SK-N-SH (cell line): ENCODE results near the gene CHD9. TPM values are rescaled to one million over a fixed set of nuclear protein-coding genes. Genes with fewer than 3 reads are reported as not detected.

Source experiments
- CTCF ChIA-PET: fragments of 300-600, 350-600 bp; formaldehyde crosslinking; extraction: SDS; loops from one replicate; lab custom pipeline; 2021; lab: Yijun Ruan, JAX
- POLR2A ChIA-PET: fragments of 350-600 bp; sonication (Branson Sonifier 250); formaldehyde crosslinking; extraction: SDS; loops from one replicate; lab custom pipeline; 2020; ENCODE audit warnings: antibody characterized with exemption, inconsistent platforms; lab: Yijun Ruan, JAX
- DNase-seq: peaks from one replicate; pipeline ENCODE4 v3.0.0; 2012
- H2AFZ ChIP-seq: fragments of 200-600 bp; sonication (generic); 2 replicates; pipeline ENCODE4 v1.8.1; 2016; ENCODE audit warnings: antibody characterized with exemption, mild to moderate bottlenecking, low read depth
- H3F3A ChIP-seq: fragments of 200-600 bp; sonication (generic); replicated peaks from 2 replicates; pipeline ENCODE3; 2016; ENCODE audit warnings: antibody characterized with exemption, mild to moderate bottlenecking; ENCODE audit not compliant: insufficient read depth
- H3K27ac ChIP-seq, 2 experiments: fragments of 200-500 bp in 1 of 2; fragments of 200-600 bp in 1 of 2; sonication (Bioruptor generic) in 1 of 2; sonication (generic), shearing (Covaris generic) in 1 of 2; 2 replicates each; pipeline versions ENCODE4 v1.5.1 to v1.6.1; 2014 to 2016; ENCODE audit warnings: low read depth in 2 of 2, inconsistent platforms in 1 of 2, low read length in 1 of 2, mild to moderate bottlenecking in 1 of 2, mixed read lengths in 1 of 2
- H3K27me3 ChIP-seq: fragments of 200-600 bp; sonication (generic), shearing (Covaris generic); 2 replicates; pipeline ENCODE4 v1.6.1; 2016; ENCODE audit warnings: mixed run types; ENCODE audit not compliant: insufficient read depth
- H3K36me3 ChIP-seq, 2 experiments: fragments of 200-500 bp in 1 of 2; fragments of 200-600 bp in 1 of 2; sonication (Bioruptor generic) in 1 of 2; sonication (generic) in 1 of 2; replicated peaks in 1 of 2; 2 replicates each; pipeline versions ENCODE3 to v1.5.1; 2014 to 2016; ENCODE audit warnings: low read length in 1 of 2, mild to moderate bottlenecking in 1 of 2; ENCODE audit not compliant: insufficient read depth in 2 of 2, control insufficient read depth in 1 of 2
- H3K4me1 ChIP-seq, 2 experiments: fragments of 200-500 bp in 1 of 2; fragments of 200-600 bp in 1 of 2; sonication (Bioruptor generic) in 1 of 2; sonication (generic), shearing (Covaris generic) in 1 of 2; 2 replicates each; pipeline versions ENCODE4 v1.5.1 to v1.6.1; 2014 to 2016; ENCODE audit warnings: low read depth in 1 of 2, low read length in 1 of 2, mixed run types in 1 of 2; ENCODE audit not compliant: insufficient read depth in 2 of 2, control insufficient read depth in 1 of 2
- H3K4me2 ChIP-seq: fragments of 200-600 bp; sonication (generic), shearing (Covaris generic); 2 replicates; pipeline ENCODE4 v1.6.1; 2017; ENCODE audit warnings: mixed run types
- H3K4me3 ChIP-seq, 2 experiments: fragments of 200-500 bp in 1 of 2; fragments of 200-600 bp in 1 of 2; sonication (Bioruptor generic) in 1 of 2; sonication (generic), shearing (Covaris generic) in 1 of 2; 2 replicates each; pipeline versions ENCODE4 v1.5.1 to v1.8.1; 2014 to 2016; ENCODE audit warnings: low read depth in 2 of 2, inconsistent platforms in 1 of 2, low read length in 1 of 2, mild to moderate bottlenecking in 1 of 2, mixed read lengths in 1 of 2, moderate library complexity in 1 of 2
- H3K79me2 ChIP-seq: fragments of 200-600 bp; sonication (generic); 2 replicates; pipeline ENCODE4 v1.8.1; 2017; ENCODE audit warnings: mild to moderate bottlenecking; ENCODE audit not compliant: insufficient read depth
- H3K9ac ChIP-seq: fragments of 200-600 bp; sonication (generic); 2 replicates; pipeline ENCODE4 v1.6.1; 2017; ENCODE audit warnings: mixed run types
- H3K9me2 ChIP-seq: fragments of 200-600 bp; sonication (generic); 2 replicates; pipeline ENCODE4 v1.6.1; 2017; ENCODE audit warnings: mixed run types
- H3K9me3 ChIP-seq: fragments of 200-600 bp; sonication (generic); 2 replicates; pipeline ENCODE4 v1.6.1; 2017; ENCODE audit warnings: mixed run types, mild to moderate bottlenecking, moderate library complexity
- H4K20me1 ChIP-seq: fragments of 200-600 bp; sonication (generic); 2 replicates; pipeline ENCODE4 v1.6.1; 2017; ENCODE audit warnings: mild to moderate bottlenecking, mixed run types; ENCODE audit not compliant: insufficient read depth
- CHD2 ChIP-seq: fragments of 150-350 bp; IDR thresholded peaks from 2 replicates; pipeline ENCODE4 v1.6.1; 2018; ENCODE audit warnings: low read length; ENCODE audit not compliant: partially characterized antibody
- CTCF ChIP-seq: fragments of 200-600 bp; sonication (generic); IDR thresholded peaks from 2 replicates; pipeline ENCODE4 v1.6.1; 2017; ENCODE audit warnings: antibody characterized with exemption, mild to moderate bottlenecking, moderate library complexity
- EZH2phosphoT487 ChIP-seq: fragments of 200-600 bp; sonication (generic); IDR thresholded peaks from 2 replicates; pipeline ENCODE4 v1.6.1; 2017; ENCODE audit warnings: low read depth, mixed run types, mild to moderate bottlenecking, antibody characterized with exemption, moderate library complexity, borderline replicate concordance
- FOXJ3 ChIP-seq: sonication (generic); formaldehyde crosslinking; IDR thresholded peaks from 2 replicates; pipeline ENCODE4 v1.5.1; 2020; ENCODE audit warnings: mild to moderate bottlenecking, missing genetic modification reagents
- FOXM1 ChIP-seq: IDR thresholded peaks from 2 replicates; pipeline ENCODE4 v1.4.0; 2012; ENCODE audit warnings: low read depth, mild to moderate bottlenecking
- MEF2A ChIP-seq: IDR thresholded peaks from 2 replicates; pipeline ENCODE4 v1.4.0; 2012; ENCODE audit warnings: low read depth, borderline replicate concordance
- MXI1 ChIP-seq: IDR thresholded peaks from 2 replicates; pipeline ENCODE4 v1.6.1; 2012; ENCODE audit warnings: mild to moderate bottlenecking, low read depth, low read length, improper control_type of control experiment
- NFIC ChIP-seq: IDR thresholded peaks from 2 replicates; pipeline ENCODE4 v1.4.0; 2012; ENCODE audit warnings: borderline replicate concordance
- RFX5 ChIP-seq: IDR thresholded peaks from 2 replicates; pipeline ENCODE4 v1.6.1; 2012; ENCODE audit warnings: mild to moderate bottlenecking, improper control_type of control experiment, low read length
- SIN3A ChIP-seq: IDR thresholded peaks from 2 replicates; pipeline ENCODE4 v1.6.1; 2012; ENCODE audit warnings: low read depth, mild to moderate bottlenecking, low read length, moderate library complexity, borderline replicate concordance
- TAF1 ChIP-seq: IDR thresholded peaks from 2 replicates; pipeline ENCODE4 v1.6.1; 2012; ENCODE audit warnings: low read depth, mild to moderate bottlenecking, low read length, moderate library complexity, borderline replicate concordance
- TCF12 ChIP-seq: IDR thresholded peaks from 2 replicates; pipeline ENCODE4 v1.4.0; 2012
- YY1 ChIP-seq: IDR thresholded peaks from 2 replicates; pipeline ENCODE4 v1.4.0; 2012; ENCODE audit warnings: low read depth, mild to moderate bottlenecking
- WGBS: methylation state at CpG from one replicate; pipeline ENCODE4 v1.1.6; 2017; ENCODE audit warnings: low lambda C conversion rate; 5-methylcytosine and 5-hydroxymethylcytosine counted together
- polyA plus RNA-seq, 3 experiments: library from polyadenylated mRNA; depleted of rRNA; stranded (reverse); fragments of >200 nt; gene quantifications; 2 replicates each; pipeline ENCODE4 v1.2.3, GENCODE V29; 2012
- TF ChIP-seq, protein P1 (sequence below): IDR thresholded peaks from 2 replicates; pipeline ENCODE4 v1.4.0; 2012; ENCODE audit warnings: low read depth, borderline replicate concordance
- TF ChIP-seq, protein P2 (sequence below): IDR thresholded peaks from 2 replicates; pipeline ENCODE4 v1.4.0; 2012; ENCODE audit warnings: low read depth
- TF ChIP-seq, protein P3 (sequence below): IDR thresholded peaks from 2 replicates; pipeline ENCODE4 v1.6.1; 2012; ENCODE audit warnings: mild to moderate bottlenecking, low read depth, low read length, moderate library complexity

Gene CHD9
- polyA plus RNA-seq, 1 of the 3 experiments (the other 2 are of a cell fraction), result 6.2 TPM

- H3K27ac ChIP-seq, result peak overlapping the region; percentile 61 to 91; a peak in 3 of 4 replicates
- TF ChIP-seq, protein P1, sequence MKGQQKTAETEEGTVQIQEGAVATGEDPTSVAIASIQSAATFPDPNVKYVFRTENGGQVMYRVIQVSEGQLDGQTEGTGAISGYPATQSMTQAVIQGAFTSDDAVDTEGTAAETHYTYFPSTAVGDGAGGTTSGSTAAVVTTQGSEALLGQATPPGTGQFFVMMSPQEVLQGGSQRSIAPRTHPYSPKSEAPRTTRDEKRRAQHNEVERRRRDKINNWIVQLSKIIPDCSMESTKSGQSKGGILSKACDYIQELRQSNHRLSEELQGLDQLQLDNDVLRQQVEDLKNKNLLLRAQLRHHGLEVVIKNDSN, result no peak
- TF ChIP-seq, protein P2, sequence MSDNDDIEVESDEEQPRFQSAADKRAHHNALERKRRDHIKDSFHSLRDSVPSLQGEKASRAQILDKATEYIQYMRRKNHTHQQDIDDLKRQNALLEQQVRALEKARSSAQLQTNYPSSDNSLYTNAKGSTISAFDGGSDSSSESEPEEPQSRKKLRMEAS, result no peak
- no peak for TF ChIP-seq CHD2
- no peak for TF ChIP-seq YY1
- TF ChIP-seq TCF12, result no peak
- TF ChIP-seq NFIC, result no peak
- TF ChIP-seq FOXM1, result no peak
- TF ChIP-seq MEF2A, result no peak
- TF ChIP-seq TAF1, result no peak
- TF ChIP-seq, all 33 proteins: peak for 0
- H3K9me2 ChIP-seq, result no peaks in the 10 kb centered on the region
- no peak overlapping the region; the same call in 1 of the 2 replicates for H3K4me2 ChIP-seq
- CTCF ChIA-PET, result interaction anchor here (1.1 to 2.4 kb wide), 4 partner anchors 10 to 373 kb away, joined by 3 to 10 read pairs (median 4); no protein-coding TSS in a partner anchor
- H3K79me2 ChIP-seq, result peaks cover 62% of the 10 kb centered on the region
- H4K20me1 ChIP-seq, result peaks cover 16% of the 10 kb centered on the region
- H3K9ac ChIP-seq, result peak overlapping the region; percentile 70; the same call in 1 of the 2 replicates
- no peaks in the 10 kb centered on the region for H3K9me3 ChIP-seq
- peaks cover 9 to 14% of the 10 kb centered on the region in 2 experiments; a peak in 3 of 4 replicates for H3K4me1 ChIP-seq
- no peaks in the 10 kb centered on the region for H3K27me3 ChIP-seq
- no peak for DNase-seq
- peaks cover 25% of the 10 kb centered on the region for H3F3A ChIP-seq
- POLR2A ChIA-PET, result no interaction called here
- H3K4me3 ChIP-seq, result peak overlapping the region; percentile 61 to 83
- 0% methylated on average over 29 of the region's 46 CpGs for WGBS
- H3K36me3 ChIP-seq, result peaks cover 4 to 8% of the 10 kb centered on the region in 2 experiments
- no peak overlapping the region for H2AFZ ChIP-seq
These were observed 76.2 kb downstream of the CHD9 start for GRCh38 chr16:53131050-53131362.

- Histone ChIP-seq H3F3A (peaks cover 25% of the 10 kb centered on the region), H3K27me3 (no peaks in the 10 kb centered on the region), H3K4me1 (peaks cover 9 to 14% of the 10 kb centered on the region in 2 experiments; a peak in 3 of 4 replicates), H3K36me3 (peaks cover 4 to 8% of the 10 kb centered on the region in 2 experiments), H4K20me1 (peaks cover 16% of the 10 kb centered on the region), H2AFZ (peak overlapping the region; percentile 69; the same call in 1 of the 2 replicates), H3K4me3 (peak overlapping the region; percentile 83 to 96), H3K9me2 (no peaks in the 10 kb centered on the region)
- peak; percentile 88 for DNase-seq
- CTCF ChIA-PET, result interaction anchor here (1.1 to 1.5 kb wide), 2 partner anchors 76 to 77 kb away, joined by 3 to 8 read pairs; partner anchors contain the start of gene CHD9
- WGBS, result 0% methylated on average over 4 of the region's 77 CpGs
- TF ChIP-seq MXI1 (0 out of 2 replicates have a peak, but pooled peaks have one; percentile 42), EZH2phosphoT487 (no peak), FOXJ3 (CRISPR knock-in tag) (no peak), SIN3A (peak; percentile 36; the same call in 1 of the 2 replicates), RFX5 (no peak), CTCF (no peak)
- TF ChIP-seq, protein P1, result no peak
- TF ChIP-seq, protein P3, sequence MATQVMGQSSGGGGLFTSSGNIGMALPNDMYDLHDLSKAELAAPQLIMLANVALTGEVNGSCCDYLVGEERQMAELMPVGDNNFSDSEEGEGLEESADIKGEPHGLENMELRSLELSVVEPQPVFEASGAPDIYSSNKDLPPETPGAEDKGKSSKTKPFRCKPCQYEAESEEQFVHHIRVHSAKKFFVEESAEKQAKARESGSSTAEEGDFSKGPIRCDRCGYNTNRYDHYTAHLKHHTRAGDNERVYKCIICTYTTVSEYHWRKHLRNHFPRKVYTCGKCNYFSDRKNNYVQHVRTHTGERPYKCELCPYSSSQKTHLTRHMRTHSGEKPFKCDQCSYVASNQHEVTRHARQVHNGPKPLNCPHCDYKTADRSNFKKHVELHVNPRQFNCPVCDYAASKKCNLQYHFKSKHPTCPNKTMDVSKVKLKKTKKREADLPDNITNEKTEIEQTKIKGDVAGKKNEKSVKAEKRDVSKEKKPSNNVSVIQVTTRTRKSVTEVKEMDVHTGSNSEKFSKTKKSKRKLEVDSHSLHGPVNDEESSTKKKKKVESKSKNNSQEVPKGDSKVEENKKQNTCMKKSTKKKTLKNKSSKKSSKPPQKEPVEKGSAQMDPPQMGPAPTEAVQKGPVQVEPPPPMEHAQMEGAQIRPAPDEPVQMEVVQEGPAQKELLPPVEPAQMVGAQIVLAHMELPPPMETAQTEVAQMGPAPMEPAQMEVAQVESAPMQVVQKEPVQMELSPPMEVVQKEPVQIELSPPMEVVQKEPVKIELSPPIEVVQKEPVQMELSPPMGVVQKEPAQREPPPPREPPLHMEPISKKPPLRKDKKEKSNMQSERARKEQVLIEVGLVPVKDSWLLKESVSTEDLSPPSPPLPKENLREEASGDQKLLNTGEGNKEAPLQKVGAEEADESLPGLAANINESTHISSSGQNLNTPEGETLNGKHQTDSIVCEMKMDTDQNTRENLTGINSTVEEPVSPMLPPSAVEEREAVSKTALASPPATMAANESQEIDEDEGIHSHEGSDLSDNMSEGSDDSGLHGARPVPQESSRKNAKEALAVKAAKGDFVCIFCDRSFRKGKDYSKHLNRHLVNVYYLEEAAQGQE, result no peak
- TF ChIP-seq, all 33 proteins: peak for 2
- Histone ChIP-seq H3K9ac (peak overlapping the region; percentile 82), H3K4me2 (peak overlapping the region; percentile 86), H3K9me3 (no peaks in the 10 kb centered on the region), H3K27ac (peak overlapping the region; percentile 5 to 57), H3K79me2 (peaks cover 62% of the 10 kb centered on the region)
- POLR2A ChIA-PET, result no interaction called here
These were observed 76.7 kb downstream of the CHD9 start for GRCh38 chr16:53131363-53132071.
